Measurements from ENCODE around the gene SUPT7L.
A peak's percentile ranks its signal among the peaks of the same experiment; 100 is the strongest.

SUPT7L gene, protein sequence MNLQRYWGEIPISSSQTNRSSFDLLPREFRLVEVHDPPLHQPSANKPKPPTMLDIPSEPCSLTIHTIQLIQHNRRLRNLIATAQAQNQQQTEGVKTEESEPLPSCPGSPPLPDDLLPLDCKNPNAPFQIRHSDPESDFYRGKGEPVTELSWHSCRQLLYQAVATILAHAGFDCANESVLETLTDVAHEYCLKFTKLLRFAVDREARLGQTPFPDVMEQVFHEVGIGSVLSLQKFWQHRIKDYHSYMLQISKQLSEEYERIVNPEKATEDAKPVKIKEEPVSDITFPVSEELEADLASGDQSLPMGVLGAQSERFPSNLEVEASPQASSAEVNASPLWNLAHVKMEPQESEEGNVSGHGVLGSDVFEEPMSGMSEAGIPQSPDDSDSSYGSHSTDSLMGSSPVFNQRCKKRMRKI

DNA sequence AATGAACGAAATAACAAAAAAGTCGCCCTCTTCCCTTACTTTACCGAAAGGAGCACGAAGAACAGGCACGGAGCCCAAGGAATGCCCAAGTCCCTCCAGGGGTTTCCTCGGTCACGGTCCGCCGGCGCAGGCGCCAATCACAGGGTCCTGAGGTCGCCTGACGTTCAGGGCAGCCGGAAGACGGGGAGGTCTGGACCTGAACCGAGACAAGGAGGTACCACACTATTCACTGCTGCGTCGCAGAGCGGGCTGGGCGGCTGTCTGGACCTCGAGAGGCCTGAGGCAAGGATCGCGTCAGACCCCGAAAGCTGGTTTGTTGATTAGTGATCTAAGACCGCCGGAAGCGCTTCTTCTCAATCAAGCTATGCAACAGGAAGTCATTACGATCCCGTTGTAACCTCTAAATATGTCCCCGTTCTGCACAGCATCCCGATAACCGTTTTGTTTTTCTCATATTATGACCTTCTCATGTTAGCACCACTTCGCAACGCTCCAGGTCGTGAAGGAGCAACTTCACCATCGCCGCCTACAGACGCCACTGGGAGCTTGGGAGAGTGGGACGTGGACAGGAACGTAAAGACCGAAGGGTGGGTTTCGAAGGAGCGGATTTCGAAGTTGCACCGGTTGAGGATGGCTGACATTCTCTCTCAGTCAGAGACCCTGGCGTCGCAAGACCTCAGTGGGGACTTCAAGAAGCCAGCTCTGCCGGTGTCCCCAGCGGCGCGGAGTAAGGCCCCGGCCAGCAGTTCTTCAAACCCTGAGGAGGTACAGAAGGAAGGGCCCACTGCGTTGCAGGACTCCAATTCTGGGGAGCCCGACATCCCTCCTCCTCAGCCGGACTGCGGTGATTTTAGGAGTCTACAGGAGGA, at the start of gene SUPT7L, which contains the start of gene SLC4A1AP:
Gene SUPT7L, minus strand, starts transcription at position 330 of the 869 bp plus-strand sequence. CDS start 1,422 bp downstream, outside the sequence.
Gene SLC4A1AP, plus strand, starts transcription at position 605 of the 869 bp plus-strand sequence. Its CDS starts 26 bp downstream, at position 631.
- peak; percentile 42 to 74 (median 62) for DNase-seq (ENCODE audit: low read depth in 2 of 3, low spot score in 2 of 3)

DNA sequence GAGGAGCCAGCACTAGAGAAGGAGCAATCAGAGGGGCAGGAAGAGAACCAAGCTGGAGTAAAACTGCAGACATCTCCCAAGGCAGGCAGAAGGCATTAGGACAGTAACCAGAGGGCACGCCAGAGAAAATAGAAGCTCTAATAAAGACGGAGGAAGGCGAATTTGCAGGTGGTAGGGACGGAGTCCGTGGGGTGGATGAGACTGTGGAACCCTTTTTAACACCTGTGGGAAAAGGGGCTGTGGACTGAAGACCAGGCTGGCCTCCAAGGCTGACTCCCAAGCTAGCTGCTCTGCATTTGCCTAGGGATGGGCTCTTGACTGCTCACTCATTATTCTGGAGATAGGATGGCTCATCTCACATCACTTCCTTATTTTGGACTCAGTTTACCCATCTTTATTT, 49.8 kb upstream of the SUPT7L start:
- no peak for DNase-seq (ENCODE audit: low read depth in 2 of 3, low spot score in 2 of 3)

DNA sequence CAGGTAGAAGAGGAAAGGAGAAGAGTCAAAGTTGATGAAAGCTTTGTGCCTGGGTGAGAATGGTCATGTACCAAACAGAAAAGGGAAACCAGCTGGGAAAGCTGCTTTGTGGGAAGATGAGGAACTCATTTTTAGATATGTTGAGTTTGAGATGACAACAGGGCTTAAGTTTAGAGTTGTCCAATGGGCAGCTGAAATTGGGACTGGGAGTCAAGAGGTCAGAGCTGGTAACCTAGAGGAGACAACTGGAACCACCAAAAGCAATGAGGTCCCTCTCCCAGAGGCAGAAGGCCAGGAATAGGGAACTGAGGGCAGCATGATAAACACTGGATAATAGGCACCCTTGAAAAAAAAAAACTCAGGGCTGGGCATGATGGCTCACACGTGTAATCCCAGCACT, 49.1 kb upstream of the SUPT7L start:
- DNase-seq (ENCODE audit: low read depth in 2 of 3, low spot score in 2 of 3) = no peak

DNA sequence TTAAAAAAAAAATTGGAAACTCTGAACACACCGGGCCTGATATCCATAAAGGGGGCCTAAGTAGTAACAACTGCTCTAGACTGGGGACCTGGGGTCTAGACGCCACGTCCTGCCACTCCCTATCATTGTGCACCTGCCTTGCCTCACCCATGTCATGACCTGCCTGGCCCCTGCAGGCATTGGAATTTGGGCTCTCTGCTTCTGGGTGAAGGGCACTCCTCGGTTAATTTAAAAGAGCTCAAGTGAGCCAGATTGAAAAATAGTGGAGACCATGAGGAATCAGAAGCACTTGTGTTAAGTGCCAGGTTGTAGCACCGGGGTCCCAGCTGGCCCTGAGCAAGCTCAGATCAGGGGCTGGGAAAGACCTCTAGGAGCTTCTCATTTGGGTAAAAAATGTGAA, 48.4 kb upstream of the SUPT7L start:
- no peak for DNase-seq (ENCODE audit: low read depth in 2 of 3, low spot score in 2 of 3)

DNA sequence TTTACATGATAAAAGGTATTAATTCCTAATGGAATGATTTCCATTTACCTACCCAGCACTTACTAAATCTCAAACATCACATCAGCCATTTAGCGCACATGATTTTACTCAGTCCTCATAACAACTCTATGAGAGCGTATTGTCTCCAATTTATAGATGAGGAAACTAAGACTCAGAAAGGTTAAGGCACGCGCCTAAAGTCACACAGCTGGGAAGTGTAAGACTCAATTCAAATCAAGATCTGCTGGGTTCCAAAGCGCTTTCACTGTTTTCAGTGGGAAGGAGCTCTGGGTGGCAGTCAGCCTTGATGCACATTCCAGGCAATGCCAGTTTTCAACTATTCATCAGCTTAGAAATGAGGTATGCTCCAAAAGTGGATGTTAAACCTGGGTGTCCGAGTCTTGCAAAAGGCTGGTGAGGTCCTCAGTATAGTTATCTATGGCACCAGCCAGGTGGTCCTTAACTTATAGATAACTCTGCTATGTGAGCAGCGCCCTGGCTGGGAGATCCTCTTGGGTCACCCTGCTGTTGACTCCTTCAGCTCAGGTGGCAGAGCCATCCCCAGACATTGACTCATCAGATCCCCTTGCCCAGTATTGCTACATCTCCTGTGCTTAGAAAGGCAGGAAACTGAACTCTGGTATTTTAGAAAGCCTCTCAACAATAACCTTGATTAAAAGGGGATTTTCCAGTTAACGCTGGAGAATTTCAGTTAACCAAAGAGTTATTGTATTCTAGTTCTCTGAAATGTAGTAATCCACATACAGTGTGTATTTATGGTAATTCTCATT, 47.4 kb upstream of the SUPT7L start:
- DNase-seq (ENCODE audit: low read depth in 2 of 3, low spot score in 2 of 3) = no peak

DNA sequence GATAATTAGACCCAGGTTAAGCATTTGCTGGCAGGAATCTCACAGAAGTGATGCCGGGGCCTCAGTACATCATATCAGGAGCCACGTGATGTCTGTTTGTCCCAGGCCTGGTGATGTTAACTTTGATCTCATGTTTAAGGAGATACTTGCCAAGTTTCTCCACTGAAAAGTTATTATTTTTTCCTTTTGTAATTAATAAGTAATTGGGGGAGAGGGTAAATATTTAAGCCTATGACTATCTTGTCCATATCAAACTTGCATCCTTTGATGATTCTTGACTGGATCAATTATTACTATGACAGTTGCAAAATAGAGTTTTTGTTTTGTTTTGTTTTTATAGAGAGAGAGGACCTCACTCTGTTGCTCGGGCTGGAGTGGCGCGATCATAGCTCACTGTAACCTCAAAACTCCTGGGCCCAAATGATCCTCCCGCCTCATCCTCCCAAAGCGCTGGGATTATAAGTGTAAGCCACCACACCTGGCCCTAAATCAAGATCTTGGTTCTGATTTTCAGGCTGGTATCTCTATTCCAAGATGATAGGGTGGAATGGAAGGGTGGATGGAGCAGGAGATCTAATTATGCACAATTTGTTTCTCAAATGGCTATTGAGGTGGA, 46.7 kb upstream of the SUPT7L start:
- DNase-seq (ENCODE audit: low read depth in 2 of 3, low spot score in 2 of 3) = no peak

DNA sequence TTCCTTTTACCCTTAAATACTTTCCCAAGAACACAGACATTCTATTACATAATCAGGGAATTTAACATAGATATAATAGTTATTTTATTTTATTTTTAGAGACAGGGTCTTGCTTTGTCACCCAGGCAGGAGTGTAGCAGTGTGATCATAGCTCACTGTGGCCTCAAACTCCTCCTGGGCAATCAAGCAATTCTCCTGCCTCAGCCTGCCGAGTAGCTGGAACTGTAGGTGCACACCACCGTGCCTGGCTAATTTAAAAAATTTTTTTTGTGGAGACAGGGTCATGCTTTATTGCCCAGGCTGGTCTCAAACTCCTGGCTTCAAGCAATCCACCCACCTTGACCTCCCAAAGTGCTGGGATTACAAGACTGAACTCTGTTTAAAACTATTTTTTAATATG, 45.9 kb upstream of the SUPT7L start:
- DNase-seq (ENCODE audit: low read depth in 2 of 3, low spot score in 2 of 3) = no peak

DNA sequence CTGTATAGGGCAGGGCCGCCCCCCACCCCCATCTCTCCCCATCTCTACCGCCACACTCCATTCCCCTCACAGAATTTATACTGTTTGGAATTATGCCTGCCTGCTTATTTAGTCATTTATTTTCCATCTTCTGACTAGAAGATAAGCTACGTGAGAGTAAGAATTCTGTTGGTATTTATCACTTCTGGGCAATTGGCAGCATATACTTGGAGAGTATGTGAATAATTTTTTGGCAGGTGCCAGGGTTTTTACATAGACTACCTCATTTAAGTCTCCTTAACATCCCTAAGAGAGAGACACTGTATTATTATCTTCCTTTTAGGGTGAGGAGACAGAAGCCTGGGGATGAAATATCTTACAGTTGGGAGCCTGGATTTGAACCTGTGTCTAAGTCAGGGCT, 45.3 kb upstream of the SUPT7L start:
- no peak for DNase-seq (ENCODE audit: low read depth in 2 of 3, low spot score in 2 of 3)

DNA sequence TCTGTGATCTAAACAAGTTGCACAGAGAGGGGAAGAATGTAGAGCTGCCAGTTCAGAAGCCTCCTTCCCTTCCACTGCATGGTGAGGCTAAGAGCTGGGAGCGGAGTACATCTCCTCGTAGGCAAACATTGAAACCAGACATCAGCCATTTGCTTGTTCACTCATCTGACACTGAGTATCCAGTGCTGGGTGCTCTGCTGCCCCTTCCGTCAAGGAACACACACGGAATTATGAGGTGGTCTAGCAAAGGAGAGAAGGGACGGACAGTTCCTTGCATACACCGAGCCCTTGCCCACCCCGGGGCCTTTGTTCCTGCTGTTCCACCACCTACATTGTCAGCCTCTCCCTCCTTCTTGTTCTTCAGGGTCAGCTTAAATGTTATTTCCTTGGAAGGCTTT, 44.8 kb upstream of the SUPT7L start:
- DNase-seq (ENCODE audit: low read depth in 2 of 3, low spot score in 2 of 3) = no peak

DNA sequence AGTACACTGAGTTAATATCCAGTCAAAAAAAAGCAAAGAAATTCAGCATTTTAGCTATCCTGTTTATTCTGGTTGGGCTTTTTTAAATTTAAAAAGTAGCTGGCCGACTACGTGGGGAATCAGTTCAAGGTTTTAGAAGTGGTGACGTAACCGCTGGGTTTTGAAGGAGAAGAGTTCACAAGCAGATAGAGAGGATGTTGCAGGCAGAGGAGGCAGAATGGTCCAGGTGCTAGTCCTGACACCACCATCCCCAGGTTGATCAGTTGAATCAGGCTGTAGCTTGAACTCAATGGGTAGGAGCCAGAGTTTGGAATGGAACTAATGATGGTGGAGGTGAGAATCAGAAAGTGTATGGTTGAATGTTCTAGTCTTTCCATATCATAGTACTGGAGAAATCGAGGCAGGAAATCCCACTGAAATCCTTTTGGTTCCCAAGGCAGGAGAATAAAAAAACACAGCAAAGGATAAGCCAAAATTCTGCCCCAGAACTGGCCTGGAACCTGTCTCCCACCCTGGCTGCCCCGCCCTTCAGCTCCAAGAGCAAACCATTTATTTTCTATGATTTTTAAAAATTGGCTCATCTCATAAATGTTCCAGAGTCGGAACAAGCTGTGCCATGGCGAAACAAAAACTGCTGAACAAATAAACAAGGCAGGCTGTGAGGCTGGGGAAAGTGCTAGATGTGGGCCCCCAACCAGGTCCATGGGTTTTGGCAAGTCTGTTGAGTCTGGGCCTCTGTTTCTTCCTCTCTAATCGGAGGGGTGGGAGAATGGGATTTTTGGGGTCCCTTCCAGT, 44.2 kb upstream of the SUPT7L start:
- DNase-seq (ENCODE audit: low read depth in 2 of 3, low spot score in 2 of 3) = no peak

DNA sequence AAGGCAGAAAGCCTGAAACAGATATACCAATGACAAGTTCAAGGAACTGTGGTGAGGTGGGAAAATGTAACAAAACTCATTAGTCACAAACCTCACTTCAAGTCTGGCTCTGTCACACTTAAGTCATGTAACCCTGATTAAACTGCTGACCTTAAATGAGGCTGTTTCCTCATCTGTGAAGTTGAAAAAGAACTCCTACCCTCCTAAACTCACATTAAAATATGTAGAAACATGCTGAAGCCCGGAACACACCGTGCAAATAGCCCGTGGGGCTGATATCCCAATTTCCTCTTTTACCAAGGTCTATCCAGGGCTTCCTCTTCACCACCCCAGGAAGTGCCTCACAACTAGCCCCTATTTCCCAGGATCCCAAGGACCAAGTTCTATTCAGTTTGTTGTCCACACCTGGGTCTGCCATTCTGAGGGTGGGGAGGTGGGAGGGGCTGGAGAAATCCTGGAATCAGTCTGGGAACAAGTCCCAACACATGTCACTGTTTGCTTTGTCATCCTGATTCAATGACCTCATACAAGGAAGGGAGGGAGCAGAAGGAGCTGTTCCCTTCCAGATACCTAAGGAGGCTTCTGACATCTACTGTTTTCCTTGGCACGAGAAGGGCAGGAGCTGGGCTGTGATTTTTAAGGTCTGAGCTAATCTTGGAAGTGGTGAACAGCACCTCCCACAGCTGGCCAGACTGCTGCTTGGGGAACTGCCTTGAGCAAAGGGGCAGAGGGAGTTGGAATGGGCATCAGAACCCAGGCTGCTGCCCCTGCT, 42.6 kb upstream of the SUPT7L start:
- no peak for DNase-seq (ENCODE audit: low read depth in 2 of 3, low spot score in 2 of 3)

DNA sequence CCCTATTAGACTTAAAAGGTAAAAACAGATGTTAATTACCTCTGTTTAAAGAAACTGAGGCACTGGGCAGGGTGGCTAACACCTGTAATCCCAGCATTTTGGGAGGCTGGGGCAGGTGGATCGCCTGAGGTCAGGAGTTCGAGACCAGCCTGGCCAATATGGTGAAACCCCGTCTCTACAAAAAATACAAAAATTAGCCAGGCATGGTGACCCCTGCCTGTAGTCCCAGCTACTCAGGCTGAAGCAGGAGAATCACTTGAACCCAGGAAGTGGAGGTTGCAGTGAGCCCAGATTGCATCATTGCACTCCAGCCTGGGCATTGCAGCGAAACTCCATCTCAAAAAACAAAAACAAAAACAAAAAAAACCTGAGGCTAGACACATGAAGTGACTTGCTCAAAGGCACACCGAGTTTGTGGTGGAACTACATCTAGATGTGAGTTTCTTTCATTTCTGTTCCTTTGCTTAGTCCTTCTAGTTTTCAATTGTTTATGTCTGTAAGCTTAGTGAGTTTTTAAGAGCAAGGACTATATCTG, 41.0 kb upstream of the SUPT7L start:
- no peak for DNase-seq (ENCODE audit: low read depth in 2 of 3, low spot score in 2 of 3)

DNA sequence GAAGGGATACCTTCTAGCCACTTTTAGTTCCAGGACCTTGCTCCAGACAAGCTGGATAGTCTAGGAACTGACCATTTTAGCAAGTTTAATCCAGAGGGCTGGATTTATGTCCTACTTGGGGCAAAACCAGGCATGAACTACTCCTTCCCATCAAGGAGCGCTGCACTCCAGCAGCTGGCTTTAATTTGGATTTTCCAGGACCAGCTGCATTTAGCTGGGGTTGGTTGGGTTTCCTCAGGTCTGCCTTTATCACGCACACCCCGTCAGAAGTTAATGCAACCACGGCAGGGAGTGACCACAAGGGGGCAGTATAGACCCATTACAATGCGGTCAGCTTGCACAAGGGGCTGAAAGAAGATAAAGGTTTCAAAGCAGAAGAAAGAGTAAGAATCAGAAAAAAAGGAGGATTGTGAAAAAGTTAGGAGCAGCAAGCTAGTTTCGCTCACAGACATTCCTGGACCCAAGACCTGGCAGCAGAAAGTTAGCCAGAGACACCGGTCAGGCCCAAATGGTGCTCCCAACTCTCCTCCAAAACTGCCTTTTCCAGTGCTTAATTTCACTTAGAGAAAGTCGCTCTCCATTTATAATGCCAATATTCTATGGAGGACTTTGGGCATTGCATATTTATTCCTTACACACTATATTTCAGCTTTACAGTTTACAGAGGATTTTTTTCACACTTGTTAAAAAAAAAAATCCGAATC, 40.4 kb upstream of the SUPT7L start:
- DNase-seq (ENCODE audit: low read depth in 2 of 3, low spot score in 2 of 3) = peak; percentile 51 to 87 (median 70)

DNA sequence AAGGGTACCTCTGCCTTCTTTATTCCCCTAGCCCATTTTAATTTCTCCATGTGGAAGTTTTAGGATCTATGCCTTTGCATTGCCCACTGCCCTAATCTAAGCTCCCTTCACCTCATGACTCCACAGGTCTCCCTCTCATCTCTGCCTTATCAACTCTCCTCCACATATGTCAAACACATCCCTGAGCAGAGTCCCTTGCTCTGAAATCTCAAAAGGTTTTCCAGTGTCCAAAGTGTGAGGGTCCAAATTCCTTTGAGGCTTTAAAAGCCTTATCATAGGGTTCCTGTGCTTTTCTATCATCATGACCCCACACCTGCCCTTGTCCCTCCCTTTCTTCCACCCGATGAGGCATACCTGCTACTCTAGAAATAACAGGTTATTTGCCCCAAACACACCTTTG, 38.9 kb upstream of the SUPT7L start:
- no peak for DNase-seq (ENCODE audit: low read depth in 2 of 3, low spot score in 2 of 3)

DNA sequence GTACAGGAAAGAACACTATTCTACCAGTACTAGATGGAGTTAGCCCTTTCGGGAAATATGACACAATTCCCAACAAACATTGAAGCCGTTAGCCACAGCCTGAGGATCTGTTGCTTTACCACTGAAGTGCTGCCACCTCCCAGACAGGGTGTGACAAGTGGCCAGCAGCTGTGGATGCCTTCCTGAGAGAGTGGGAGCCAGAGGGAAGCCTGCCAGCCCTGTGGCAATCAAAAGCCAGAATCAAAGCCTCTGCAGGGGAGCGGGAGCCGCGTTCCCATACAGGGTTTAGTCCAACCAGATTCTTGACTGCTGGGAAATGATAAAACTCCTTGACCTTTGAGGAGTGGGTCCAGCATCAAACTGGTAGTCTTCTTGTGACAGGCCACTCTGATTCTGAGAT, 38.3 kb upstream of the SUPT7L start:
- no peak for DNase-seq (ENCODE audit: low read depth in 2 of 3, low spot score in 2 of 3)

DNA sequence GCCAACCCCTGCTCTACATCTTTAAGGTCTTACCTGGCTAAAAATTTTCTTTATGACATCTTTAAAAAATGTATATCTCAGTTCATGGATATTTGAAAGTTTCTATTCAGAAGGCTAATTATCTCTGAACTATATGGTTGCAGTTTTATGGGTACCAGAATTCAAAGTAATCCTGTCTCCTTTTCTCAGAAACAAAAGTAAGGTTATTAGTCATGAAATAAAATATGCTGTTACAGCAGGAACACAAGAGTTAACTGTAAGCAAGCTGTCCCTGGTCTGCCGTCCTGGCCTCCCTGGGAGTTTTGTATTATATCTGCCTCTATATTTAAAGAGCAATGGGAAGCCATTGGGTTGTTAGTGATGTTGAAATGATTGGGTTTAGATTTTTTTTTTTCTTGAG, 34.2 kb upstream of the SUPT7L start:
- no peak for DNase-seq (ENCODE audit: low read depth in 2 of 3, low spot score in 2 of 3)

DNA sequence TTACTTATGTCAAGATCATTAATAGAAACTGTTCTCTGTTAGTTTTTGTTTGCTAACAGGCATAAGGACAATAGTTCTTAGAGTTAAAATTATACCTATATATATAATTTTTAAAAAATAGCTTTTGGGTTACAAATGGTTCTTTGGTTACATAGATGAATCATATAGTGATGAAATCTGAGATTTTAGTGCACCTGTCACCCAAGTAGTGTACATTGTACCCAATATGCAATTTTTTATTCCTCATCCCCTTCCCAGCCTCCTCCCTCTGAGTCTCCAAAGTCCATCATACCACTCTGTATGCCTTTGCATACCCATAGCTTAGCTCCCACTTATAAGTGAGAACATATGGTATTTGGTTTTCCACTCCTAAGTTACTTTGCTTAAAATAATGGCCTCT, 26.6 kb upstream of the SUPT7L start:
- no peak for DNase-seq (ENCODE audit: low read depth in 2 of 3, low spot score in 2 of 3)

DNA sequence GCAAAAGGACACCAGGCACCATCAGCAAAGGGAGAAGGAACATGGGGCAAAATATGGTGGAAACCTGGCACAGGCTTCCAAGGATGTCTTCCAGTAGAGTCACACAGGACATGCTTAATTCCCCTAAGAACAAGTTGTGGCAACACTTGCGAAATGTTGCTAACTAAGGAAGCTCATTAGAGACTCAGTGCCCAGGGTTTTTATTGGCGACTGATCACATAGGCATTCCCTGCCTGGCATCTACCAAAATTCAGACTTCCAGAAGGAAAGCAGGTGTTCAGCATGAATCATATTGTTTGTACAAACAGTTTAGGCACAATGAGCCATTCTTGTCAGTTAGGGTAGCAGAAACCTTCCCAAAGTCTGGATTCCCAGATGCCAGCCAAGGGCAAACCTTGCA, 26.0 kb upstream of the SUPT7L start:
- no peak for DNase-seq (ENCODE audit: low read depth in 2 of 3, low spot score in 2 of 3)
